HFFc6 (cell line): ENCODE results near the gene SMYD3. TPM values are rescaled to one million over a fixed set of nuclear protein-coding genes. Genes with fewer than 3 reads are reported as not detected.

ENCODE experiments used
- DNase-seq: peaks from one replicate; pipeline ENCODE4 v3.0.0-alpha.2; 2018
- H3K27ac Mint-ChIP-seq: 2 replicates; pipeline ENCODE4 v1.8.0; 2020; ENCODE audit warnings: mild to moderate bottlenecking, mixed read lengths
- H3K27me3 Mint-ChIP-seq: 2 replicates; pipeline ENCODE4 v1.8.0; 2021; ENCODE audit warnings: mild to moderate bottlenecking, moderate library complexity, mixed read lengths; ENCODE audit not compliant: insufficient read depth
- H3K36me3 Mint-ChIP-seq: 2 replicates; pipeline ENCODE4 v1.8.0; 2021; ENCODE audit warnings: low read depth, mixed read lengths
- H3K4me1 Mint-ChIP-seq: 2 replicates; pipeline ENCODE4 v1.8.0; 2020; ENCODE audit warnings: low read depth, mixed read lengths
- H3K4me3 Mint-ChIP-seq: 2 replicates; pipeline ENCODE4 v1.8.0; 2020; ENCODE audit warnings: mild to moderate bottlenecking, moderate library complexity, mixed read lengths
- H3K9me3 Mint-ChIP-seq: 2 replicates; pipeline ENCODE4 v1.8.0; 2020; ENCODE audit warnings: mild to moderate bottlenecking, mixed read lengths
- CTCF ChIP-seq: fragments of 200-600 bp; sonication (generic); IDR thresholded peaks from 2 replicates; pipeline ENCODE4 v1.5.0; 2021; ENCODE audit warnings: antibody characterized with exemption, mild to moderate bottlenecking
- total RNA-seq, 6 experiments: library from RNA; stranded (reverse); fragmentation: NEBNext Ultra II Directional; extraction: Animal tissue kit (Norgen Biotek cat#: 25700); gene quantifications; 2 replicates in 1 of 6; 3 replicates in 5 of 6; pipeline ENCODE4 v1.2.3, GENCODE V29; 2021

Gene SMYD3
- total RNA-seq, 6 experiments from 2014 or later: 28.4 to 37.9 (median 31.2) TPM

DNA sequence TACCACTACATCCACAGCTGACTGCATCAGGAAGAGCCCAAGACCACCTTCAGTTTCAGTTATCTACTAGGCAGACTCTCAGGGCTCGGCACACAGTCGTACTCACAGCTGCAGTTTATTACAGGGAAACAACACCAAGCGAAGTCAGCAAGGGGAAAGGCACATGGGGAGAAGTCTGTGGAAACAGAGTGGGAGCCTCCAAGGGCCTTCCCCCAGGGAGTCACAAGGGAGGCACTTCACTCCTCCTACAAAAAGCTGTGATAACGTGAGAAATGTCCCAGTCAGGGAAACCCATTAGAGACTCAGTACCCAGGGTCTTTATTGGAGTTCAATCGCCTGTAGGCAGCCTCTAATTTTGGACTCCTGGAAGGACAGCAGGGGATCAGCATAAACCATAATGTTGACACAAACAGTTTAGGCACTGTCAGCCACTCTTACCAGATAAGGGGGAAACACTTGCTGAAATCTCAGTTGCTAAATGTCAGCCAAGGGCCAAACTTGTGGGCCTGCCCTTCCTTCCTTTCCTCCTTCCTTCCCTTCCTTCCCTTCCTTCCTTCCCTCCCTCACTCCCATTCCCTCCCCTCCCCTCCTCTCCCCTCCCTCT lies 444.0 kb downstream of the SMYD3 start:
- H3K36me3 Mint-ChIP-seq: no peaks in the 10 kb centered on the region
- no peak overlapping the region for H3K27ac Mint-ChIP-seq
- no peak for DNase-seq
- no peaks in the 10 kb centered on the region for H3K9me3 Mint-ChIP-seq
- no peak overlapping the region for H3K4me3 Mint-ChIP-seq
- H3K4me1 Mint-ChIP-seq: peaks cover 7% of the 10 kb centered on the region
- no peak for TF ChIP-seq CTCF
- H3K27me3 Mint-ChIP-seq: peaks cover 5% of the 10 kb centered on the region; the same call in 1 of the 2 replicates

- Mint-ChIP-seq H3K27ac (no peak overlapping the region), H3K36me3 (no peaks in the 10 kb centered on the region), H3K27me3 (peaks cover 5% of the 10 kb centered on the region; the same call in 1 of the 2 replicates), H3K9me3 (no peaks in the 10 kb centered on the region), H3K4me3 (no peak overlapping the region), H3K4me1 (no peaks in the 10 kb centered on the region)
- DNase-seq: no peak
- TF ChIP-seq CTCF: no peak
Observed at GRCh38 chr1:246058466-246058865, 448.6 kb downstream of the SMYD3 start.

GRCh38 chr1:246052603-246053002 lies 454.5 kb downstream of the SMYD3 start:
- Mint-ChIP-seq H3K4me3 (no peak overlapping the region), H3K9me3 (no peaks in the 10 kb centered on the region), H3K36me3 (no peaks in the 10 kb centered on the region), H3K4me1 (no peaks in the 10 kb centered on the region), H3K27me3 (no peaks in the 10 kb centered on the region), H3K27ac (no peak overlapping the region)
- no peak for TF ChIP-seq CTCF
- no peak for DNase-seq

DNA sequence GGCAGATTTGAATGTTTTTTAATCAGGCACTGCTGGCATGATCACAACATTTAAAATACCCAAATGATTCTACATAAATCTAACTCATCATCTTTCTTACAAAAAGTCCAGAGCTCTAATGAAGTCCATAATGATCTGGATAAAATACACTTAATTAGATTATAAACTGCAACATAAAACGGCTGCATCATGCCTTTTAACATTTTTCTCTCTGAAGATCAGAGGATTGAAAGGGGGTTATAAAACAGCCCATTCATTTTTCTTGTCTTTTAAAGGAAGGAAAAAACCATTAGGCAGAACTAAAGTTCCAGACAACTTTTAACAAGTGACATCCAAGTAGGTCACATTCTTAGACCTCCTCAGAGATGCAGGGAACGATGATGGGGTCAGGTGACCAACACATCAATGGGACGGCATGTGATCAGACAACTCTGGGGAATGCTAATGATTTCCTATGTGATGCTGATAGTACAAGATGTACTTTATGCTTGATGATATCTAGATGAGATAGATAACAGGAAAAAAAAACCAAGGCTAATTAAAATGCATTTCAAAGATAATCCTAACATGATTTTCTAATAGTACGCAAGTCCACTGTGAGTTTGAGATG lies 455.1 kb downstream of the SMYD3 start:
- no peak for TF ChIP-seq CTCF
- Mint-ChIP-seq H3K27ac (no peak overlapping the region), H3K4me3 (no peak overlapping the region), H3K9me3 (no peaks in the 10 kb centered on the region), H3K27me3 (no peaks in the 10 kb centered on the region), H3K4me1 (no peaks in the 10 kb centered on the region), H3K36me3 (no peaks in the 10 kb centered on the region)
- DNase-seq: no peak

DNA sequence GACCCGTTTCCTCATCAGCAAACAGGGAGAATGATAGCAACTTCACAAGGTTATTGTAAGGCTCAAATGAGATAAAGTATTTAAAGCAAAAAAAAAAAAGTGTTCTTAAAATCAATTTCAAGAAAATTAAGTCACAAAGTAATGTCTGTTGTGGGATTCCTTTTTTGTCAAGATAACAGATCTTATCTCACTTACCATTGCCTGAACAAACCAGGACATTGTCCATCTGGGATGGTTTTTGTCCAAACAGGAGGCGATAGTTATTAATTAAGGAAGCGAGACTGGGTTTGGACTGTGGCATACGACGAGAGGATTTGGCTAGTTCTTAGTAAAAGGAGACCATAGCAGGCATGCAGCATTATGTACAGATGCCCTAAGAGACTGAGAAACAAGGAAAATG lies 458.4 kb downstream of the SMYD3 start:
- TF ChIP-seq CTCF: no peak
- Mint-ChIP-seq H3K27me3 (no peaks in the 10 kb centered on the region), H3K4me1 (no peaks in the 10 kb centered on the region), H3K9me3 (peaks cover 6% of the 10 kb centered on the region; the same call in 1 of the 2 replicates), H3K27ac (no peak overlapping the region), H3K4me3 (no peak overlapping the region), H3K36me3 (no peaks in the 10 kb centered on the region)
- no peak for DNase-seq
